Adrenal gland (tissue), 5 donors: Measurements from ENCODE around the gene KLHL7.

Experiments
- POLR2A ChIP-seq, 2 donors: fragments of 450-650 bp; IDR thresholded peaks; one replicate each; pipeline ENCODE4 v1.6.1; 2017; ENCODE audit warnings: antibody characterized with exemption in 2 of 2, mild to moderate bottlenecking in 2 of 2, moderate library complexity in 1 of 2
- TF ChIP-seq, protein P1 (sequence below), 6 experiments: fragments of 450-650 bp in 4 of 6; fragments of 200-600 bp in 2 of 6; sonication (generic) in 1 of 6; IDR thresholded peaks; 1 replicate in 5 of 6; 2 replicates in 1 of 6; pipeline versions ENCODE4 v1.5.1 to v1.8.0; 2016 to 2021; ENCODE audit warnings: antibody characterized with exemption in 6 of 6, mild to moderate bottlenecking in 2 of 6, moderate library complexity in 1 of 6
- donor health status: DM: no; HTN: no; CAD: no.

DNA sequence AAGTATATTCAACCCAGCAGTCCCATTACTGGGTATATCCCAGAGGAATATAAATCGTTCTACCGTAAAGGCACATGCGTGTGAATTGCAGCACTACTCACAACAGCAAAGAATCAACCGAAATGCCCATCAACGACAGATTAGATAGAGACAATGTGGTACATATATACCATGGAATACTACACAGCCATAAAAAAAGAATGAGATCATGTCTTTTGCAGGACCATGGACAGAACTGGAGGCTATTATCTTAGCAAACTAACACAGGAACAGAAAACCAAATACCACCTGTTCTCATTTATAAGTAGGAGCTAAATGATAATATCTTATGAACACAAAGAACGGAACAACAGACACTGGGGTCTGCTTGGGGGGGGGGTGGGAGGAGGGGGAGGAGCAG, 44.3 kb upstream of the KLHL7 start:
- TF ChIP-seq, protein P1, sequence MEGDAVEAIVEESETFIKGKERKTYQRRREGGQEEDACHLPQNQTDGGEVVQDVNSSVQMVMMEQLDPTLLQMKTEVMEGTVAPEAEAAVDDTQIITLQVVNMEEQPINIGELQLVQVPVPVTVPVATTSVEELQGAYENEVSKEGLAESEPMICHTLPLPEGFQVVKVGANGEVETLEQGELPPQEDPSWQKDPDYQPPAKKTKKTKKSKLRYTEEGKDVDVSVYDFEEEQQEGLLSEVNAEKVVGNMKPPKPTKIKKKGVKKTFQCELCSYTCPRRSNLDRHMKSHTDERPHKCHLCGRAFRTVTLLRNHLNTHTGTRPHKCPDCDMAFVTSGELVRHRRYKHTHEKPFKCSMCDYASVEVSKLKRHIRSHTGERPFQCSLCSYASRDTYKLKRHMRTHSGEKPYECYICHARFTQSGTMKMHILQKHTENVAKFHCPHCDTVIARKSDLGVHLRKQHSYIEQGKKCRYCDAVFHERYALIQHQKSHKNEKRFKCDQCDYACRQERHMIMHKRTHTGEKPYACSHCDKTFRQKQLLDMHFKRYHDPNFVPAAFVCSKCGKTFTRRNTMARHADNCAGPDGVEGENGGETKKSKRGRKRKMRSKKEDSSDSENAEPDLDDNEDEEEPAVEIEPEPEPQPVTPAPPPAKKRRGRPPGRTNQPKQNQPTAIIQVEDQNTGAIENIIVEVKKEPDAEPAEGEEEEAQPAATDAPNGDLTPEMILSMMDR (IDR thresholded peaks at IDR 0.05) = no peak
- no peak for TF ChIP-seq POLR2A (IDR thresholded peaks at IDR 0.05)
